PC-9 (cell line): ENCODE data around the gene MSANTD1. TPM values are rescaled to one million over a fixed set of nuclear protein-coding genes. Genes with fewer than 3 reads are reported as not detected.

Experiments used
- BruUV-seq: library from RNA; stranded (reverse); fragments of 400-500 nt; replicated peaks from 2 replicates; lab custom pipeline; 2021; lab: Mats Ljungman, UMichigan
- CTCF ChIA-PET: fragments of 300-600 bp; sonication (Branson Sonifier 250); formaldehyde crosslinking; loops from one replicate; lab custom pipeline; 2022; ENCODE audit warnings: antibody characterized with exemption; lab: Charles Lee
- POLR2A ChIA-PET: fragments of 300-600 bp; sonication (Branson Sonifier 250); formaldehyde crosslinking; loops from one replicate; lab custom pipeline; 2022; ENCODE audit warnings: antibody characterized with exemption; ENCODE audit not compliant: unreplicated experiment; lab: Charles Lee
- DNase-seq, 2 experiments: peaks; one replicate each; pipeline versions ENCODE4 v3.0.0 to v3.0.0-alpha.2; 2015 to 2022; ENCODE audit warnings: mixed read lengths in 1 of 2
- H2AFZ ChIP-seq: fragments of 200-600 bp; sonication (generic); 2 replicates; pipeline ENCODE4 v1.8.1; 2017; ENCODE audit warnings: antibody characterized with exemption
- H3F3A ChIP-seq: fragments of 200-600 bp; sonication (generic); 2 replicates; pipeline ENCODE4 v1.8.1; 2017; ENCODE audit warnings: antibody characterized with exemption, mild to moderate bottlenecking, low read depth; ENCODE audit not compliant: insufficient read depth
- H3K27ac ChIP-seq: fragments of 200-600 bp; sonication (generic); 2 replicates; pipeline ENCODE4 v1.6.1; 2016; ENCODE audit warnings: mixed run types
- H3K27me3 ChIP-seq: fragments of 200-600 bp; sonication (generic); 2 replicates; pipeline ENCODE4 v1.6.1; 2016; ENCODE audit warnings: low read depth, mixed run types; ENCODE audit not compliant: insufficient read depth
- H3K36me3 ChIP-seq: fragments of 200-600 bp; sonication (generic); 2 replicates; pipeline ENCODE4 v1.6.1; 2016; ENCODE audit warnings: low read depth, mixed run types
- H3K4me1 ChIP-seq: fragments of 200-600 bp; sonication (generic); replicated peaks from 2 replicates; pipeline ENCODE4 v1.6.1; 2016; ENCODE audit warnings: mixed run types; ENCODE audit not compliant: insufficient read depth
- H3K4me2 ChIP-seq: fragments of 200-600 bp; sonication (generic); 2 replicates; pipeline ENCODE4 v1.6.1; 2017; ENCODE audit warnings: mixed run types
- H3K4me3 ChIP-seq: fragments of 200-600 bp; sonication (generic); 2 replicates; pipeline ENCODE4 v1.6.1; 2016; ENCODE audit warnings: mixed run types
- H3K79me2 ChIP-seq: fragments of 200-600 bp; sonication (generic); 2 replicates; pipeline ENCODE4 v1.6.1; 2017; ENCODE audit warnings: low read depth, mixed run types
- H3K9me2 ChIP-seq: fragments of 200-600 bp; sonication (generic); 2 replicates; pipeline ENCODE4 v1.8.1; 2017; ENCODE audit warnings: mild to moderate bottlenecking; ENCODE audit not compliant: insufficient read depth
- H3K9me3 ChIP-seq: fragments of 200-600 bp; sonication (generic); 2 replicates; pipeline ENCODE4 v1.8.1; 2016; ENCODE audit warnings: low read depth; ENCODE audit not compliant: insufficient read depth
- H4K20me1 ChIP-seq: fragments of 200-600 bp; sonication (generic); 2 replicates; pipeline ENCODE4 v1.8.1; 2017; ENCODE audit not compliant: insufficient read depth
- CTCF ChIP-seq: fragments of 200-600 bp; sonication (generic); conservative IDR thresholded peaks from 2 replicates; pipeline ENCODE4 v1.6.1; 2017; ENCODE audit warnings: mixed run types, antibody characterized with exemption, mild to moderate bottlenecking, moderate library complexity
- EZH2 ChIP-seq: fragments of 200-600 bp; sonication (generic); IDR thresholded peaks from 2 replicates; pipeline ENCODE4 v1.8.0; 2017; ENCODE audit warnings: antibody characterized with exemption, low read depth
- intact Hi-C: fragments of 100-400 bp; cut with micrococcal nuclease; formaldehyde crosslinking; loops from one replicate; pipeline ENCODE4 v1.10.0; 2022; ENCODE audit not compliant: unreplicated experiment
- total RNA-seq: library from RNA; stranded (reverse); gene quantifications from 2 replicates; pipeline ENCODE4 v1.2.3, GENCODE V29; 2021

The MSANTD1 gene
- total RNA-seq, 1 experiment from 2014 or later: 3.1 TPM

- TF ChIP-seq CTCF (no peak), EZH2 (no peak)
- Histone ChIP-seq H3K4me3 (no peak overlapping the region), H4K20me1 (no peaks in the 10 kb centered on the region), H3F3A (peaks cover 10% of the 10 kb centered on the region; the same call in 1 of the 2 replicates), H3K27ac (no peak overlapping the region), H3K9me3 (no peaks in the 10 kb centered on the region), H3K4me2 (no peak overlapping the region), H3K4me1 (peaks cover 12% of the 10 kb centered on the region), H2AFZ (no peak overlapping the region), H3K27me3 (no peaks in the 10 kb centered on the region), H3K9me2 (no peaks in the 10 kb centered on the region), H3K79me2 (no peaks in the 10 kb centered on the region), H3K36me3 (no peaks in the 10 kb centered on the region)
- ChIA-PET CTCF (no interaction called here), POLR2A (no interaction called here)
- intact Hi-C loops: no loop called here
- no TSS peak for BruUV-seq
- no peak for DNase-seq
Measured at GRCh38 chr4:3262208-3263052, 13.5 kb downstream of the MSANTD1 start.

GRCh38 chr4:3263053-3263875 lies 14.3 kb downstream of the MSANTD1 start:
- no peaks in the 10 kb centered on the region for H3K79me2 ChIP-seq
- no peaks in the 10 kb centered on the region for H4K20me1 ChIP-seq
- intact Hi-C loops: no loop called here
- no peaks in the 10 kb centered on the region for H3K9me3 ChIP-seq
- TF ChIP-seq CTCF: no peak
- no peak for TF ChIP-seq EZH2
- H3K4me1 ChIP-seq: peaks cover 13% of the 10 kb centered on the region
- H3F3A ChIP-seq: peaks cover 6% of the 10 kb centered on the region; the same call in 1 of the 2 replicates
- H2AFZ ChIP-seq: no peak overlapping the region
- no peak overlapping the region for H3K27ac ChIP-seq
- no peak overlapping the region for H3K4me3 ChIP-seq
- H3K9me2 ChIP-seq: no peaks in the 10 kb centered on the region
- no peaks in the 10 kb centered on the region for H3K27me3 ChIP-seq
- no TSS peak for BruUV-seq
- no peak for DNase-seq
- no peak overlapping the region for H3K4me2 ChIP-seq
- ChIA-PET CTCF (no interaction called here), POLR2A (no interaction called here)
- H3K36me3 ChIP-seq: no peaks in the 10 kb centered on the region

GRCh38 chr4:3263876-3264193 lies 14.9 kb downstream of the MSANTD1 start:
- no peak for DNase-seq
- no peaks in the 10 kb centered on the region for H3K9me3 ChIP-seq
- no peak overlapping the region for H3K27ac ChIP-seq
- no peaks in the 10 kb centered on the region for H4K20me1 ChIP-seq
- no peaks in the 10 kb centered on the region for H3K9me2 ChIP-seq
- intact Hi-C loops: no loop called here
- no peak overlapping the region for H3K4me3 ChIP-seq
- CTCF ChIA-PET: no interaction called here
- no peaks in the 10 kb centered on the region for H3F3A ChIP-seq
- no TSS peak for BruUV-seq
- H3K79me2 ChIP-seq: no peaks in the 10 kb centered on the region
- H3K4me2 ChIP-seq: no peak overlapping the region
- H3K27me3 ChIP-seq: no peaks in the 10 kb centered on the region
- H2AFZ ChIP-seq: no peak overlapping the region
- TF ChIP-seq CTCF (no peak), EZH2 (no peak)
- H3K4me1 ChIP-seq: peaks cover 15% of the 10 kb centered on the region
- H3K36me3 ChIP-seq: no peaks in the 10 kb centered on the region
- POLR2A ChIA-PET: no interaction called here
